HG03025 (cell line): ENCODE measurements around the gene ADAMTS17.

ENCODE experiments used
- ATAC-seq: cut with Tn5 transposase; IDR thresholded peaks from one replicate; pipeline ENCODE4 v1.9.1; 2021; ENCODE audit warnings: mild to moderate bottlenecking, moderate library complexity; ENCODE audit not compliant: unreplicated experiment, low FRiP score

ADAMTS17 gene

GRCh38 chr15:100278596-100279380 is 63.0 kb downstream of the ADAMTS17 start:
- no peak for ATAC-seq

- ATAC-seq, result no peak
Measured at GRCh38 chr15:100277087-100277855, 64.5 kb downstream of the ADAMTS17 start.

GRCh38 chr15:100276506-100276905 is 65.3 kb downstream of the ADAMTS17 start:
- ATAC-seq, result no peak

- no peak for ATAC-seq
Measured at GRCh38 chr15:100275641-100276040, 66.1 kb downstream of the ADAMTS17 start.

- ATAC-seq, result no peak
Measured at GRCh38 chr15:100269831-100270230, 71.9 kb downstream of the ADAMTS17 start.

GRCh38 chr15:100266166-100266565 is 75.6 kb downstream of the ADAMTS17 start:
- no peak for ATAC-seq

- ATAC-seq, result no peak
Measured at GRCh38 chr15:100265641-100266035, 76.1 kb downstream of the ADAMTS17 start.

GRCh38 chr15:100264994-100265640 is 76.7 kb downstream of the ADAMTS17 start:
- ATAC-seq, result no peak

GRCh38 chr15:100263721-100264455 is 77.9 kb downstream of the ADAMTS17 start:
- ATAC-seq, result no peak

GRCh38 chr15:100263031-100263430 is 78.7 kb downstream of the ADAMTS17 start:
- ATAC-seq, result no peak

GRCh38 chr15:100261302-100262240 is 80.2 kb downstream of the ADAMTS17 start:
- ATAC-seq, result no peak

GRCh38 chr15:100259266-100259665 is 82.5 kb downstream of the ADAMTS17 start:
- ATAC-seq, result no peak

GRCh38 chr15:100256970-100257650 is 84.7 kb downstream of the ADAMTS17 start:
- ATAC-seq, result no peak

GRCh38 chr15:100256101-100256969 is 85.4 kb downstream of the ADAMTS17 start:
- no peak for ATAC-seq

- no peak for ATAC-seq
Measured at GRCh38 chr15:100255644-100256043, 86.1 kb downstream of the ADAMTS17 start.

GRCh38 chr15:100254691-100255090 is 87.1 kb downstream of the ADAMTS17 start:
- ATAC-seq, result no peak

GRCh38 chr15:100254285-100254684 is 87.5 kb downstream of the ADAMTS17 start:
- no peak for ATAC-seq

- ATAC-seq, result no peak
Measured at GRCh38 chr15:100253640-100254039, 88.1 kb downstream of the ADAMTS17 start.
